RPMI7951 (cell line): ENCODE measurements around the gene THOC1. TPM values are rescaled to one million over a fixed set of nuclear protein-coding genes. Genes with fewer than 3 reads are reported as not detected.
A peak's percentile ranks its signal among the peaks of the same experiment; 100 is the strongest.

Source experiments
- DNase-seq: peaks from one replicate; pipeline ENCODE4 v3.0.0-alpha.2; 2012; ENCODE audit warnings: low read depth
- total RNA-seq: library from RNA; depleted of rRNA; stranded (reverse); fragments of >200 nt; shearing (Covaris generic); gene quantifications from 2 replicates; pipeline ENCODE4 v1.2.3, GENCODE V29; 2014; rRNA removed

THOC1 gene
- total RNA-seq, 1 experiment from 2014 or later, result 39.8 TPM

DNA sequence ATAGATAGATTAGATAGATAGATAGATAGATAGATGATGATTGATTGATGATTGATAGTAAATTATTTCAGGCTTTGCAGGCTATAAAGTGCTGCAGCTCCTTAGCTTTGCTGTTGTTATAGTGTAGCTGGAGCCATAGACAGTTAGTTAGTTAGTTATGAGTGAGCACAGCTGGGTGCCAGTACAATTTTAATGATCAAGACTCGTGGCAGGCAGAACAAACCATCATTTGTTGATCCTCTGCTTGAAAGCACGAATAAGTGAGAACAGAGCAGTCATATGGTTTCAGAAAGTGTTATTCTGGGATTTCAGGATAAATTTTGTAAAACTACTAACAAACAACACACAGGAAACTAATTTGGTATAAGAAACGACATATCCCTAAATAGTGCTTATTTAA lies 53.9 kb downstream of the THOC1 start:
- no peak for DNase-seq

DNA sequence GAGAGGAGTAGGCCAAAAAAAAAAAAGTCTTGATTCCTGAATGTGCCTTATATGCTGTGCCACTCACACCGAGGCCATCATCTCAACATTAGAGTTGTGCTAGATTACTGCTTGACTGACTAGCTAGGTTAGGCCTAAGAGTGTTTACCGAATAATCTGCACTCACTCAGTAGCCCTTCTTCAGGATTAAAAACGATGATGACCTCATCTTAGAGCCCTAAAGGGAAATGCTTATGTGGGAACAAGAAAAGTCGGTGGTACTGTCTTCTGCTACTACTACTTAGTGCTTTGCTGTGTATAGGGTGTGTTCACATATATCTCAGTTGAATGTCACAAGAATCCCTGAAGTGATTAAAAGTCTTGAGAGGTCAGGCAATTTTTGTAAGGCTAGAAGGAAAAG lies 54.3 kb downstream of the THOC1 start:
- DNase-seq, result no peak

DNA sequence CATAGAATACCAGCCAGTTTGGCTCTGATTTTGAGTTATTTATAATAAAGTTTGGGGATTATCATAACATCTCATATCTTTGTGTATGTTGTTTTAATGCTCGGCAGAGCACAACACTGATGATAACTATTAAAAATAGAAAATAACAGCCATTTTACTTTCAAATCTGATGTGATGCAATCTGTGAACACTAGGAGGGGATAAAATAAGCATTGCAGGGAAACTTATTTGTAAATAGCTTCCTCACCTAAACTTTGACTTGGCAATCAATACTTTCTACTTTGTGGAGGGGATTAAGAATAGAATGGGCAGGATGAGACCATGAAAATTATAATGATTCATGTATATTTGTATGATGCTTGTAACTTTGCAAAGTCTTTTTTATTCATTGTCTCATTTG lies 55.1 kb downstream of the THOC1 start:
- no peak for DNase-seq

GRCh38 chr18:211582-211981 lies 56.3 kb downstream of the THOC1 start:
- DNase-seq, result no peak

DNA sequence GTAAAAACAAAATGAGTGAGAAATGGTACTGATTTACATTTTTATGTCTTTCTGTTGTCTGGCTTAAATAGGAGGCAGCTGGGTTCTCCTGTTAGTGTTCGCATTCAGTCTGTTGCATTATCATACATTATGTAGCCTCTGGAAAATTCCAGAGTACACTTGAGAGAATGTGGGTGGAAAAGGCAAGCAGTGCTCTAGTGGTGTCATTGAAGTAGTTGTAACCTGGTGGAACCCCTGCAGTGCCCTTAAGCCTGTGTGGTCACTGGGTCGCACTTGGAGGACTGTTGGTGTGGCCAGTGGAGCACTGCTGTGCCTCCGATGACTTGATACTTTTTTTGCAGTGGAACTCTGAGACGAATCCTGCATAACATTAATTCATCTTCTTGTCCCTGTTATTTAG lies 57.1 kb downstream of the THOC1 start:
- DNase-seq, result no peak

DNA sequence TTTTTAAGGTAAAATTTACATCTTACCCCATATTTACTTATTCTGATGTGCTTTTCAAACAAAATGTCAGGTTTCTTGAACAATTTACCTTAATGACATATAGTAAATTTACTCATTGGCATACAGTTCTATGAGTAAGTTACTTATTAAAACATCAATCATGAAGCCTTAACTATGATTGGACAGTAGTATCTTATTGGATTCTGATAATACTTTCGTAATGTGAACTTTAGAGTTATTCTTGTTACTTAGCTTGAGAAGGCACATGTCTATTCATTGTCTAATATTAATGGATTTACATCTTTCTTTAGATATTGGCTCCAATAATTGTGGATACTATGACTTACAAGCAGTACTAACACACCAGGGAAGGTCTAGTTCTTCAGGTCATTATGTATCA lies 57.8 kb downstream of the THOC1 start:
- no peak for DNase-seq

DNA sequence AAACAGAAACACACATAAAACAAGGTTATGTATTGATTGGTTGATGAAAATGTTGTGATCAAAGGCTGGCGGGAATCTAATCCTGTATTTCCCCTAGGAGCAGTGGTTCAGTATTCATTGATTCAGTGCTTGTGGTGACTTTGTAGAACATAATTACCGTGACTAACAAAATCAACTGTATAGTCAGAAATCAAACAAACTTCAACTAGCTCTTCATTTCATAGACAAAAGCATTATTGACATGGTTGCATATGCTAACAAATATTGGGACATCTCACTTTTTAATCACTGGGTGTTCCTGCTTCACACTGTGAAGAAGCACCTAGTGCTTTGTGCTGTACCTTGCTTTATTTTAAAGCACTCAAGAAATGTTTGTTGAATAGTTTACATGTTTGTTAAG lies 68.1 kb downstream of the THOC1 start:
- DNase-seq, result no peak

DNA sequence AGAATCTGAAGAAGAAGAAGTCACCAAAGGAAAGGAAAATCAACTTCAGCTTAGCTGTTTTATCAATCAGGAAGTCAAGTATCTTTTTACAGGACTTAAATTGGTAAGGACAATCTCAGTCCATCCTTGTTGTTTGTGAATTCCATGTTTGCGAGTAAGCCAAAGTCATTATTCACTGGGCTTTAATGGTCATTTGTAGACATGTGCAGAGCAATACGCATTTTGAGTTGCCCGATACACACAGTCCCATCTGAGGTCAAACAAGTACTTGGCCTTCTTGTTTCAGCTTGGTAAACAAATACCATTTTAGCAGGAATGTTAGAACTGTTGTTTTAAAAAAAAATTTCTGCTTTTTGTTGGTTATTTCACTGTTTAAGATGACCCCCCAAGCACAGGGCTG lies 68.6 kb downstream of the THOC1 start:
- DNase-seq, result no peak

DNA sequence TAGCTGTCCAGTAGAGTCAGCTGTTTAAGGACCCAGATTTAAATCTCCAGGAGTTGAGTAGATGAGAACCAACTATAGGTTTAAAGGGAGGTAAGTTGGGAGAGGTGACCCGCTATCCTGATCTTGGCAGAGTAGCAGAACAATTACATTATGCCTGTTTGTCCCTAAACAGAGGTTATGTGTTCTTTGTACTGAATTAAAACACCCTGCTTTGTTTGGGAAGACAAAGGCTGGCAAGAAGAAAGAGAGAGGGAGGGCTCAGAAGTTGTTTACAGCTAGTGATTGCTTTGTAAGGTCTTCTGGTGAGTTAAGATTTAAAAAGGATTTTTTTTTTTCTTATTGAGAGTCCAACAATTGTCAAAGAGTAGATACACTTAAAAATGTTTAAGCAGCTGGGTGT lies 72.2 kb downstream of the THOC1 start:
- no peak for DNase-seq

DNA sequence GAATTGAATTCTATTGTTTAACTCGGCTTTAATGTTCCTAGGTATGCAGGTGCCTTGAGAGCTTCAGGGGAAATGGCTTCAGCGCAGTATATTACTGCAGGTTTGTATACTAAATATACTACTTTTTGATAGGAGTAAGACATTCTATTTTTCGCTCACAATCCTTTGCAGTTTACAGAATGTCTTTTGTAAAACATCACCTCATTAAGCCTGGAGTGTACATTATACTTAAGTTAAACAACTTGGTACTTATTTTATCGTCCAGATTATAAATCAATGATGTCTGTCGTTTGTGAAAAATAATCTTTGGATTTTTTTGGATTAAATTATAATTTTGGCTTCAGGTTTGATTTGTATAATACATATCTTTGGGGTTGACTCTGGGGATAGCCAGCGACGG lies 75.0 kb downstream of the THOC1 start:
- DNase-seq, result no peak

DNA sequence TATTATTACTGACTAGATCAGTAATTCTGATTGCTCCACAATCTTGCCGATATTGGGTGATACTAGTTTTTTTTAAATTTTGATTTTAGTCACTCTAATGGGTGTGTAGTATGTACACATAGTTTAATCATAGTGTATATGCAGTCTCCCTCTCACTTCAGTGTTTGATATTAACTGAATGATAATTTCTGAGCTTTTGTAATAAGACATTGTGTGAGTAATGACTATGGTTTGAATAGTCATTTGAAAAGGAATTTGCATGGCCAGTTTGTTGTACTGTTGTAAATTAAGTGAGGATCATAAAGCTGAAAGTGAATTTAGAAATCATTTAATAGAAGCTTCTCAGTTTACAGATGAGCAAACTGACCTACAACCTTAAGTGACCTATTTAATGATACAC lies 76.1 kb downstream of the THOC1 start:
- no peak for DNase-seq

- no peak for DNase-seq
Measured at GRCh38 chr18:189254-189653, 78.6 kb downstream of the THOC1 start.

DNA sequence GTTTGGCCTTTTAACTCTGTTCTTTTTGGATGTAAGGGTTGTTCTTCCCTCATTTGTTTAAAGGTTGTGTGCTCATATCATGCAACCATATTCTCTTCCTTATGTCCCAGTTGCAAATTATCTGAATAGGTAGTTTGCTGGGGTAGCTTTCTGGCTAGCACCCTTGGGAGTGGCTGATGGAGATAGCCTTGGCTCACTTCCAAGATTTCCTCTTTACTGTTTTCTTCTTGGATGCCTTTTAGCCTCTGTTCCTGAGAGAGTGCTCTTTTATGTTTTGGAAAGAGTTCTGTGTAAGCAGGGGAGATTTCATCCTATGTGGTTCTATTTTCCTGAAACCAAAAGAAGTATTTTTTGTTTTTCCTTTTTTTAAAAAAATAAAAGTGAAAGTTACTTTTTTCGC lies 84.1 kb downstream of the THOC1 start:
- peak; percentile 8 for DNase-seq

GRCh38 chr18:181711-182110 lies 86.1 kb downstream of the THOC1 start:
- DNase-seq, result no peak

DNA sequence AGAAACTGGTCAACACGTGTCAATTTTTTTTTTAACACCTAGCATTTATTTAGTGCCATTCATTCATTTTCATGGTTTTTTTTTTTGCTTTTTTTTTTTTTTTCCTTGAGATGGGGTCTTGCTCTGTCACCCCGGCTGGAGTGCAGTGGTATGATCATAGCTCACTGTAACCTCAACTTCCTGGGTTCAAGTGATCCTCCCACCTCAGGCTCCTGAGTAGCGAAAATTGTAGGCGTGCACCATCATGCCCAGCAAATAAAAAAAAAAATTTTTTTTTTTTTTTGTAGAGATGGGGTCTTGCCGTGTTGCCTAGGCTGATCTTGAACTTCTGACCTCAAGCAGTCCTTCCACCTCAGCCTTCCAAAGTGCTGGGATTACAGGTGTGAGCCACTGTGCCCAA lies 88.3 kb downstream of the THOC1 start:
- DNase-seq, result no peak

GRCh38 chr18:172361-172760 lies 95.5 kb downstream of the THOC1 start:
- DNase-seq, result no peak

Other genes with a start within 250 kb of the THOC1 start
- gene TUBB8B, start 218.4 kb downstream of the THOC1 start, total RNA-seq, result not detected in 2 replicates
- 16.6 and 16.7 TPM in 2 replicates for gene USP14, start 109.5 kb downstream of the THOC1 start, total RNA-seq
- 95.0 and 103 TPM in 2 replicates for gene COLEC12, start 232.7 kb upstream of the THOC1 start, total RNA-seq